Measurements from ENCODE around the gene RAPGEF1.

Gene RAPGEF1

GRCh38 chr9:131580358-131580757 lies 159.5 kb downstream of the RAPGEF1 start:
- peak; percentile 38 for DNase-seq

- no peak for DNase-seq
Observed at GRCh38 chr9:131579789-131580211, 160.1 kb downstream of the RAPGEF1 start.

GRCh38 chr9:131578731-131579504 lies 161.0 kb downstream of the RAPGEF1 start:
- peak; percentile 52 for DNase-seq

- no peak for DNase-seq
Observed at GRCh38 chr9:131578021-131578420, 161.9 kb downstream of the RAPGEF1 start.

GRCh38 chr9:131577005-131578000 lies 162.6 kb downstream of the RAPGEF1 start:
- DNase-seq: no peak

- DNase-seq: no peak
Observed at GRCh38 chr9:131575946-131576853, 163.7 kb downstream of the RAPGEF1 start.

GRCh38 chr9:131574730-131575640 lies 164.9 kb downstream of the RAPGEF1 start:
- DNase-seq: peak; percentile 41

GRCh38 chr9:131567910-131568309 lies 172.0 kb downstream of the RAPGEF1 start:
- no peak for DNase-seq

GRCh38 chr9:131566158-131566557 lies 173.7 kb downstream of the RAPGEF1 start:
- no peak for DNase-seq

- no peak for DNase-seq
Observed at GRCh38 chr9:131565369-131565768, 174.5 kb downstream of the RAPGEF1 start.

- no peak for DNase-seq
Observed at GRCh38 chr9:131562032-131562959, 177.6 kb downstream of the RAPGEF1 start.

GRCh38 chr9:131559421-131560000 lies 180.4 kb downstream of the RAPGEF1 start:
- no peak for DNase-seq

- DNase-seq: no peak
Observed at GRCh38 chr9:131557855-131558548, 181.9 kb downstream of the RAPGEF1 start.

GRCh38 chr9:131555841-131556673 lies 183.8 kb downstream of the RAPGEF1 start:
- no peak for DNase-seq

- DNase-seq: no peak
Observed at GRCh38 chr9:131554843-131555351, 185.0 kb downstream of the RAPGEF1 start.

GRCh38 chr9:131554087-131554842 lies 185.6 kb downstream of the RAPGEF1 start:
- DNase-seq: no peak

GRCh38 chr9:131552030-131552429 lies 187.8 kb downstream of the RAPGEF1 start:
- DNase-seq: no peak
